Testis (tissue), 2 donors: ENCODE results near the gene GEMIN7.

Experiments
- CTCF ChIP-seq, 3 experiments: fragments of 450-650 bp in 2 of 3; fragments of 200-600 bp in 1 of 3; sonication (generic) in 1 of 3; IDR thresholded peaks; one replicate each; pipeline ENCODE4 v1.5.1; 2016 to 2019; ENCODE audit warnings: antibody characterized with exemption in 3 of 3, mild to moderate bottlenecking in 2 of 3, moderate library complexity in 1 of 3
- POLR2A ChIP-seq: fragments of 450-650 bp; IDR thresholded peaks from one replicate; pipeline ENCODE4 v1.6.1; 2017; ENCODE audit warnings: antibody characterized with exemption, mild to moderate bottlenecking, moderate library complexity

DNA sequence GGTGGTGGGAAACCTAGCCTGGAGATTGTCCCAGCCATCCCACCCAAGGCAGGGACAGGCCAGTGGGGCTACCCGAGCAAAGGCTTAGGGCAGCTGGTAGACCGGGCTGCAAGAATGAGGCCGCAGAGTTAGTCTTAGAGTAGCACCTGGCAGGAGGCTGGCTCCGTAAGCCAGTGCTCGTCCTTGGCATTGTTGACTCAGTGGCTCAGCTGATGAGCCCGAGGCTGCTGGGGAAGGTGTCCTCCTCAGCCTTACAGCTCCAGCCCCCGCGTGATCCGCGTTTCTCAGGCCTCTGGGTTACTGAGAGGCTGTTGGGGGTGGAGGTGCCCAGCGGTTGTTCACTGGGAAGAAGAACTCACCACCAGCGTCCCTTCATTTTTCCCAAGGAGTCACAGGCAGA lies 38.6 kb downstream of the GEMIN7 start:
- TF ChIP-seq POLR2A = no peak
- TF ChIP-seq CTCF (IDR thresholded peaks at IDR 0.05) = no peak
